Measurements from ENCODE around the gene NADSYN1.

DNA sequence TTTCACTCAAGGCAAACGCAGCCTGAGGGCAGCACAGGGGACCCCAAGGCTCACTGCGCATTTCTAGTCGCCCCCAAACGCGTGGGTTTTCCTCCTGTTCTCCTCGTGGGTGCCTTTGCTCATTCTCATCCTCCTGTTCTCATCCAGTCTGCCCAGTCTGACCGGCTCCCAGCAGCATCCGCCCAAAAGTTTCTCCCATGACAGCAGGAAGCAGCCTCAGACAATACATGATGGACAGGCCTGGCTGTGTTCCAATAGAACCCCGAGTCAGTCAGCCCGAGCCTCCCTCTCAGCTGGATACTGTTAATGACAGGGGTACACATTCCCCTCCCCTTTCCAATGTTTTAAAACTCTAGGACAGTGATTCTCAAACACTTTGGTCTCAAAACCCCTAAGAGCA, 51.5 kb downstream of the NADSYN1 start:
- TF ChIP-seq, protein P1, sequence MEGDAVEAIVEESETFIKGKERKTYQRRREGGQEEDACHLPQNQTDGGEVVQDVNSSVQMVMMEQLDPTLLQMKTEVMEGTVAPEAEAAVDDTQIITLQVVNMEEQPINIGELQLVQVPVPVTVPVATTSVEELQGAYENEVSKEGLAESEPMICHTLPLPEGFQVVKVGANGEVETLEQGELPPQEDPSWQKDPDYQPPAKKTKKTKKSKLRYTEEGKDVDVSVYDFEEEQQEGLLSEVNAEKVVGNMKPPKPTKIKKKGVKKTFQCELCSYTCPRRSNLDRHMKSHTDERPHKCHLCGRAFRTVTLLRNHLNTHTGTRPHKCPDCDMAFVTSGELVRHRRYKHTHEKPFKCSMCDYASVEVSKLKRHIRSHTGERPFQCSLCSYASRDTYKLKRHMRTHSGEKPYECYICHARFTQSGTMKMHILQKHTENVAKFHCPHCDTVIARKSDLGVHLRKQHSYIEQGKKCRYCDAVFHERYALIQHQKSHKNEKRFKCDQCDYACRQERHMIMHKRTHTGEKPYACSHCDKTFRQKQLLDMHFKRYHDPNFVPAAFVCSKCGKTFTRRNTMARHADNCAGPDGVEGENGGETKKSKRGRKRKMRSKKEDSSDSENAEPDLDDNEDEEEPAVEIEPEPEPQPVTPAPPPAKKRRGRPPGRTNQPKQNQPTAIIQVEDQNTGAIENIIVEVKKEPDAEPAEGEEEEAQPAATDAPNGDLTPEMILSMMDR (IDR thresholded peaks at IDR 0.05; ENCODE audit: insufficient read depth, low read depth, low read length), result no peak
- TF ChIP-seq EZH2 (IDR thresholded peaks at IDR 0.05; ENCODE audit: insufficient read depth, low read length), result no peak

All from astrocyte (in vitro differentiated cells and primary cell).